Measurements from ENCODE around the gene ADAMTS17.

- TF ChIP-seq, protein P1, sequence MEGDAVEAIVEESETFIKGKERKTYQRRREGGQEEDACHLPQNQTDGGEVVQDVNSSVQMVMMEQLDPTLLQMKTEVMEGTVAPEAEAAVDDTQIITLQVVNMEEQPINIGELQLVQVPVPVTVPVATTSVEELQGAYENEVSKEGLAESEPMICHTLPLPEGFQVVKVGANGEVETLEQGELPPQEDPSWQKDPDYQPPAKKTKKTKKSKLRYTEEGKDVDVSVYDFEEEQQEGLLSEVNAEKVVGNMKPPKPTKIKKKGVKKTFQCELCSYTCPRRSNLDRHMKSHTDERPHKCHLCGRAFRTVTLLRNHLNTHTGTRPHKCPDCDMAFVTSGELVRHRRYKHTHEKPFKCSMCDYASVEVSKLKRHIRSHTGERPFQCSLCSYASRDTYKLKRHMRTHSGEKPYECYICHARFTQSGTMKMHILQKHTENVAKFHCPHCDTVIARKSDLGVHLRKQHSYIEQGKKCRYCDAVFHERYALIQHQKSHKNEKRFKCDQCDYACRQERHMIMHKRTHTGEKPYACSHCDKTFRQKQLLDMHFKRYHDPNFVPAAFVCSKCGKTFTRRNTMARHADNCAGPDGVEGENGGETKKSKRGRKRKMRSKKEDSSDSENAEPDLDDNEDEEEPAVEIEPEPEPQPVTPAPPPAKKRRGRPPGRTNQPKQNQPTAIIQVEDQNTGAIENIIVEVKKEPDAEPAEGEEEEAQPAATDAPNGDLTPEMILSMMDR (IDR thresholded peaks at IDR 0.05; ENCODE audit: low read depth, low read length): no peak
- TF ChIP-seq EZH2phosphoT487 (IDR thresholded peaks at IDR 0.05; ENCODE audit: low read depth): no peak
Observed at GRCh38 chr15:100121285-100121684, 220.5 kb downstream of the ADAMTS17 start.

Data from OCI-LY3 (cell line).